T-helper 9 cell (primary cell): ENCODE results near the gene TRAF3.

Experiments
- DNase-seq: peaks from one replicate; pipeline ENCODE4 v3.0.0-alpha.2; 2020

Gene TRAF3

DNA sequence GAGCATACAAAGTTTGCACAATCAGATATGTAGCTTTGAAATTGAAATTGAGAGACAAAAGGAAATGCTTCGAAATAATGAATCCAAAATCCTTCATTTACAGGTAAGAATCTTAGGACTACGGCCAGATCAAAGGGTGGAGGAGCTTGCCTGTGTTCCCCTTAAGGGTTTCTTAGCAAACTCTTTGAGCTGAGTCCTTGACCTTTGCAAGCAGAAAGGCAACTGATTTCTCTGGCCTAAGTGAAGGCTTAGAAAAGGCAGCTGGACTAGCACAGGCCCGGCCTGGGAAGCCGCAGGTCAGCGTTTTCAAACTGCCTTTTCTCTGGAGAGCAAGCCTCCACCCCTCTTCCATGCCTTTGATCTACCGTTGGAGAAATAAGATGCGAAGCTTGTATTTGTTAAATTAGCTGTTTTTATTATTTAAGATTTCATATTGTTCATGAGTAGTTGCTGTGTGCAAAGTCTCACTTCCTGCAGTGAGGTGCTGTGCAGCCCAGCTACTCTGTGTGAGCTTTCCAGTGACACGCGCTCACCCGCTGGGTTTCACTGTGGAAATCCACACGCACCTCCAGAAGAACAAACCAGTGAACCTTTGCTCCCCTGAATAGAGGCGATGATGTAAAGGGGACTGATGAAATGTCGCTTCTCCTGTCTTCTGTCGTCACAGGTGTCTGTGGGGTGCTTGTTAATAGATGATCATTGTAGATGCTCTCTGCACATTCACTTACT, 120.2 kb downstream of the TRAF3 start:
- no peak for DNase-seq

DNA sequence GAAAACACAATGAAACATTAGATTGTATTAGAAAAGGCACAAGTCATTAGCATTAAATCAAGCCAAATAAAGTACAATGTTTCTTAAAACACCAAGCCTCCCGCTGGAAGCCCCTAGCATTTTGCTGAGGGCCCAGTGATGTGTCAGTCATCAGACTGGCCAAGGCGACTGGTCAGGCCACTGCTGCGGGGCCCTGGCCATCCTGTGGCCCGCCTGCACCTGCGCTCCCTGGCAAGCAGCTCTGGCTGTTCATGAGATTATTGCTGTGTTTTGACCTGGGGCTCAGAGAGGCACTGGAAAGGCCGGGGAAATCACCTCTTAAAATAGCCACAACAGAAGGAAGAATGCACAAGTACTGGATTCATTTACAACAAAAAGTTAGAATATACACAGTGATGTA, 121.0 kb downstream of the TRAF3 start:
- DNase-seq, result no peak

DNA sequence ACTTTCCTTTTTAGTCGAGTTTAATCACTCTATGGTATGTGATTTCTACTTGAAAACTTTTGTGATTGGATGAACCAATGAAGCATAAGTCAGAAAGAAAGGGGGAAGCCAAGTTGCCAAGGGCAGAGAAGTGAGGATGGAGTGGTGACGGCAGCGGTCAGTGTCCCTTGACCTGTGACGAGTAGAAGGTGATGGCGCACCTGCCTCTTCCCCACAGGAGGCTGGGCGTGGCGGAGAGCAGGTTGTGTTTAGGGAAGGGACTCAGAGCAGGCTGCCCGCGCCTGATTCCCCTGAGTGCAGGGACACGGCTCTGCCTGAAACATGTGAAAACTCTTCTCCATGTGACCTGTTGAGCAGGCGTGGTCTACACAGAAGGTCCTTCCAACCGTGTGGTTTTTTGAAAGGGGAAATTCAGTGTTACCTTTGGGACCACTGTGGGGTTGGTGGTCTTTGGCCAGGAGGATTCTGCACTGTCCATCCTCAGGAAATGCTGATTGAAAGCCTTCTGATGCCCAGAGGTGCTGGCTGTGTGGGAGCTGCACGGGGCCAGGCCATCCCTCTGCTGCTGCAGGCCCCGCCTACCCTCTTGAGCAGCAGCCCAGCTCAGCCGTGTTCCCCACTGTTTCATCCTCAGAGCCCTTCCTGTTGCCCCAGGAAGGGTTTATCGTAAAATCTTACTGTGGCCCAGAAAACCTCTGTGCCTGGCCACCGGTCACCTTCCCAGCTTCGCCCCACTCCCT, 121.7 kb downstream of the TRAF3 start:
- no peak for DNase-seq

DNA sequence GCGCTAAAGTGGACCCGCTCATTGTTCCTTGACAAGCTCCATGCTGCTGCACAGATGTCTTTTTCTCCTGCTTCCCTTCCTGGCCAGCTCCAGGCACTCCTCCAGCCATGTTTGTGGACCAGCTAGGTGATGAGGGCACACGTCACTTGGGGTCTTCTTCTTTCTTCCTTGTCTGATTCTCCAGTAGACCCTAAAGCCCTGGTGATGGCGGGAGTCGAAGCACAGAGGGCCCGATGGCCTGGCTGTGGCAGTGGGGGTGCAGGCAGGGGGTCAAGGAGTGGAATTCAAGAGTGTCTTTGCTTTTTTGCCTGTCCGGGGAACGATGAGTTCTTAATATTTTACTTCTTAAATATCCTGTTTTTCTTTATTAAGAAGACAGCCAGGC, 122.3 kb downstream of the TRAF3 start:
- DNase-seq, result no peak

DNA sequence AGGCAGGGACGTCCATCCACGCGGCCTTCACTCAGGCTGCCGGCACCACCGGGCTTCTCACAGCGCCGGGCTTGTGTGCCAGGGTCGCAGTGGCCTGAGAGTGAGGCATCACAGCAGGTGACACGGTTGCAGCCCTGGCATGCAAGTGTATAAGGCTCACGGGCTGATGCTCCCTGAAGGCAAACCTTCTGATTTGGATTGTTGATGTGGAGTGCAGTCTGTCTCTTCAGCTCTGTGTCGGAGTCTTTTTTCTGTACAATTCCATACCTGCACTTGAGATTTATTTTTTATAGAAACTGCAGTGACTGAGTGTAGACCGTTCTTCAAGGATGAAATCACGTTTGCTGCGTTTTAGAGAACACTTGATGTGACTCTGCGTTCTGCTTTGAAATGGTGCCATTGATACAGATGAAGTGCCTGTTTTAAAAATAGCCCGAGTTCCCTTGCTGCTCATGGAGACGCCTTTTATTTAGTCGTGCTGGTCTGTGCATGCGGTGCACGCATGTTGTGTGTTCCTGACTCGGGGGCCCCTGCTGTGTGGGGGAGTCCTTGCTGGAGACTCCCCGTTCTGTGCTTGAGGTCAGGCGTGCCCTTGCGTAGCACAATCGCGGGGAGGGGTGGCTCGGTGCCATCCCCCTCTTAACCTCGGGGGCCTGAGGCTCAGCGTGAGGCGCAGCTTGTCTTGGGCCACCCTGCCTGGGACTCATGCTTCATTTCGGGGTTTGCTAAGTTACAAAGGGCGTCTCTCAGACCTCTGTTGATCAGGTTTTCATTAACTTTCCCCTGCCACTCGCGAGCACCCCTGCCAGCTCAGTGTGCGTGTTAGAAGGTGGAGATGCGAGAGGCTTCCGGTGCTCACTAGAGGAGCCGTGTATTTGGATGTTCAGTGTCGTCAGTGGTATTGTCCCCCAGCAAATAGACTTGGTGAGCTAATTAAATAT, 123.7 kb downstream of the TRAF3 start:
- DNase-seq, result no peak

DNA sequence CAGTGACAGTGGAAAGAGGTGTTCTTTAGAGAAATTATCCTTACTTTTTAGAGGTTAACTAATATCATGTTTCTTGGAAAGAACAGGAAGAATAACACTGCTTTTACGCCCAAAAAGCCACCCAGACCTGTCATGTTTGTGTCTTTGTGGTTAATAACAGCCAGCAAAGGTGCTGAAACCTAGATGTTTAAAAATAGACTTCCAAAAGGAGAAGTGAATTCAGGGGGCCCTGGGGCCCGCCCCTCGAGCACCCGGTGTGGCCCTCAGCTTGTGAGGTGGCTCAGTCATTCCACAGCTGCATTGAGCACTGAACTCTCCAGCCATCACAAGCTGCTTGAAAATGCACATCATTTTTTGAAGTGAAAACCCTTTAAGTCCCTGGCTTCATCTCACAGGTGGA, 124.4 kb downstream of the TRAF3 start:
- no peak for DNase-seq

DNA sequence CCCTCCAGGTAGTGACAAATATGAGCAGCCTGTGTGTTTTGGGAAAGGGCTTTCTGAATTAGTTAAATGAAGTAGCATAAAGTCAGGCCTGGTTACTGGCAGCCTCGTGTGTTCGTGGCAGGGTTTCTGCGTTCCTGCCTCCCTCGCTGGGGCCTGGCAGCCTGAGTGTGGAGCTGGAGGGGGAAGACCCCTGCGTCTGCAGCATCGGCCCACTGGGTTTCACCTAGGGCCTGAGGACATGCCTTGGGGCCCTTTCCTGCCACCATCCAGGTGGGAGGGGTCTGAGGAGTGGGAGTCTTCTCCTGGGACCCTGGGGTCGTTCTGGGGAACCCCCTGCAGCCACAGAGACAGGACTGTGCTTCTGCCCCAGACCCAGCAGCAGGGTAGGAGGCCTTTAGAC, 124.8 kb downstream of the TRAF3 start:
- no peak for DNase-seq

DNA sequence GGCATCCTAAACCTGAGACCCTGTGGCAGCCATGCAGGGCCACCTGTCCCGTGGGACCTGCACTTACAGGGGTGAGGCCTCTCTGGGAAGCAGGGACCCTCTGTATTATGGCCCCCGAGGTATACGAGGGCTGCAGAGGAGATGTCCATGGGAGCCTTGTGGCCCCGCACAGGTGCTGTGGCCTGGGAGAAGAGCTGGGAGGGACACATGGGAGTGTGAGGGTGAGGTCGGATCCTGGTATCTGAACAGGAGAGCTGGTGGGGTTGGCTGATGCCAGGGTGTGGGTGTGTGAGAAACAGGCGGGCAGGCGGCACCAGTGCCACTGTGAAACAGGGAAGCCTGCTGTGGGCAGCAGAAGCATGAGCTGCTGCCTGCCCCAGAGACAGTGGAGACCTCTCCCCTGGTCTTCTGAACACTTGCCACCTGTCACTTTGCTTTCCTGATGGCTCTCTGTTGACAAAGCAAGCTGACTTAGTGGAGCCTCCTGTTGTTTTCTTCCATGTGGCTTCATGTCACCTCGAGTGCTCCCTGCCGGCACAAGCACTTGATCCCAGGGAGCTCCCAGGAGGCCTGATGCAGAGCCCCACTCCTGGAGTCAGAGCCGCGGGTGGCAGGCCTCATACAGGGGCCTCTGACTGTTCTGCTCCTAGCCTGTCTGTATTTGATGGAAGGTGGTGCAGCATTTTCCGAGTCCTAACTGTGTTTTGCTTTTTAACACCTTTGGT, 125.4 kb downstream of the TRAF3 start:
- DNase-seq, result no peak

DNA sequence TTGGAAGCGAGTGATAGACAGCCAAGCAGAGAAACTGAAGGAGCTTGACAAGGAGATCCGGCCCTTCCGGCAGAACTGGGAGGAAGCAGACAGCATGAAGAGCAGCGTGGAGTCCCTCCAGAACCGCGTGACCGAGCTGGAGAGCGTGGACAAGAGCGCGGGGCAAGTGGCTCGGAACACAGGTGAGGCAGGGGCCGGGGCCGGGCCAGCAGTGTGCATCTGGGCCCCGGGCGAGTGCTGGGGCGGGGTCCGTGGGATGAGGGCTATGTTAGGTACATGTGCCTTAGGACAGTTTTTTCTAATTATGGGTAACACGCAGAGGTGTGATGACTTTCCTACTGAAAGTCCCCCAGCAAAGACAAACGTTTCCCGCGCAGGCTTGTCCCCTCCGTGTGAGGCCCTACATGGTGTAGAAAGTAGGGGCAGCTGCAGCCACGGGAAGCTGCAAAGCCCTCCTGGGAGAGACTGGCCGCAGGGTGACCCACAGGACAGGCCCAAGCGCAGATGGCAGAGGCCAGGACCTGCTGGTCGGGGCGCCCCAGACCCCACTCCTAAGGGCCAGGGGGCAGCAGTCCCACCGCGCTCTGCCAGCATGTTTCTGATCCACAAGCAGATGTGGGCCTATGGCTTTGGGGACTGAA, 126.1 kb downstream of the TRAF3 start:
- DNase-seq, result no peak

DNA sequence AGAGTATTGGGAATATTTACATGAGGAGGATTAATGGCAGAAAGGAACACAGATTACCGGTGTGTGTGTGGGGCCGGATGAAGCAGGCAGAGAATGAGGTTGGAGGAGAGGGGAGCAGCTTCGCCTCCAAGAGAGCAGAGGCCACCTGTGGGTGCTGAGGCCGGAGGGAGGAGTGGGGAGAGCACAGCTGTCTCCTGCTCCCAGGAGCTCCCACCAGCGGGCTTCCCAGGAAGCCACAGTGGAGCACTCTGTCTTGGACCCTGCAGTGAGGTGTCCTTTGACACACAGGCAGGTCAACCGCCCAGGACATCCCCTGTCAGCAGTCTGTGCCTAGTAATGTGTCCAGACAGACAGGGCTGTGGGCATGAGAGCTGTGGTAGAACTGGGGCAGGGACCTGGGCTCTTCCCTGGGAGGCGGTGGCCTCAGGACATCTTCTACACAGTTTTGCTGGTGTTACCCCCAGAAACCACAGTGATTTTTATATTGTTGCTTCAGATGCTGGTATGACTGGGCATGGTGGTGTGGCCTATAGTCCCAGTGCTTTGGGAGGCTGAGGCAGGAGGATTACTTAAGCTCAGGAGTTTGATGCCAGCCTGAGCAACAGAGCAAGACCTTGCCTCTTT, 126.8 kb downstream of the TRAF3 start:
- DNase-seq, result no peak

DNA sequence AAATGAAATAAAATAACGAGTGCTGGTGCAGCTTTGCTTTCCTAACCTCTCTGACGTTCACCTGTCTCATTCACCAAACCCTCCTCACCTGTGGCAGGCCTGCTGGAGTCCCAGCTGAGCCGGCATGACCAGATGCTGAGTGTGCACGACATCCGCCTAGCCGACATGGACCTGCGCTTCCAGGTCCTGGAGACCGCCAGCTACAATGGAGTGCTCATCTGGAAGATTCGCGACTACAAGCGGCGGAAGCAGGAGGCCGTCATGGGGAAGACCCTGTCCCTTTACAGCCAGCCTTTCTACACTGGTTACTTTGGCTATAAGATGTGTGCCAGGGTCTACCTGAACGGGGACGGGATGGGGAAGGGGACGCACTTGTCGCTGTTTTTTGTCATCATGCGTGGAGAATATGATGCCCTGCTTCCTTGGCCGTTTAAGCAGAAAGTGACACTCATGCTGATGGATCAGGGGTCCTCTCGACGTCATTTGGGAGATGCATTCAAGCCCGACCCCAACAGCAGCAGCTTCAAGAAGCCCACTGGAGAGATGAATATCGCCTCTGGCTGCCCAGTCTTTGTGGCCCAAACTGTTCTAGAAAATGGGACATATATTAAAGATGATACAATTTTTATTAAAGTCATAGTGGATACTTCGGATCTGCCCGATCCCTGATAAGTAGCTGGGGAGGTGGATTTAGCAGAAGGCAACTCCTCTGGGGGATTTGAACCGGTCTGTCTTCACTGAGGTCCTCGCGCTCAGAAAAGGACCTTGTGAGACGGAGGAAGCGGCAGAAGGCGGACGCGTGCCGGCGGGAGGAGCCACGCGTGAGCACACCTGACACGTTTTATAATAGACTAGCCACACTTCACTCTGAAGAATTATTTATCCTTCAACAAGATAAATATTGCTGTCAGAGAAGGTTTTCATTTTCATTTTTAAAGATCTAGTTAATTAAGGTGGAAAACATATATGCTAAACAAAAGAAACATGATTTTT, 128.2 kb downstream of the TRAF3 start:
- DNase-seq, result no peak

DNA sequence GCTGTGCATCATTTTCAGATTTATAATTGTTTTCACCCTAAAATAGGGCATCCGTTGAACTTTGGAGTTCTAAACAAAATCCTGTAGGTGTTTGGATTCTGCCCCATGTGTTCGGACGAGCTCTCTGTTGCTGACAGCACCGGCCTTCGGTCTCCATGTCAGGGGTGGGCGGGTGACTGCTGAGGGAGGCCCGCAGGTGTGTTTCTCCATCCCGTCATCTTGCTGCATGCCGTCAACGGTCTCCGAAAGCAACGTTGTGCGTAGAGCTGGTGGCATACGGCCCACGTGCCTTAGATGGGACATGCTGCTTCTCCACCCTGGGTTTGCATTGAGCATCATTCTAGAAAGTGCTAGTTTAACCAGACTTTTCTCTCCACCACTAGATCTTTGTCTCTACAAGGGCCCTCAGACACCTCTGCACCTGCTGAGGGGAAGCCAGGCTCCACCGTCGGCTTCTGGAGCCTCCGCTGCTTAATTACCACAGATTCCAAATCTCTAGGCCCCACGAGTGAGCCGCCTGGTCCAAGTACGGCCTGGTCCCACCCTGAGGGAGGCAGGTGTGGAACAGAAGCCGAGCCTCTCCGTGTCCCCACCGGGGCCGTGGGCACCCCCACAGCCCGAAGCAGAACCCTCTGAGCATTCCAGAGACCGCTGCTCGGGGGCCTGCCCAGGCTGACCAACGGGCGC, 129.5 kb downstream of the TRAF3 start:
- no peak for DNase-seq

DNA sequence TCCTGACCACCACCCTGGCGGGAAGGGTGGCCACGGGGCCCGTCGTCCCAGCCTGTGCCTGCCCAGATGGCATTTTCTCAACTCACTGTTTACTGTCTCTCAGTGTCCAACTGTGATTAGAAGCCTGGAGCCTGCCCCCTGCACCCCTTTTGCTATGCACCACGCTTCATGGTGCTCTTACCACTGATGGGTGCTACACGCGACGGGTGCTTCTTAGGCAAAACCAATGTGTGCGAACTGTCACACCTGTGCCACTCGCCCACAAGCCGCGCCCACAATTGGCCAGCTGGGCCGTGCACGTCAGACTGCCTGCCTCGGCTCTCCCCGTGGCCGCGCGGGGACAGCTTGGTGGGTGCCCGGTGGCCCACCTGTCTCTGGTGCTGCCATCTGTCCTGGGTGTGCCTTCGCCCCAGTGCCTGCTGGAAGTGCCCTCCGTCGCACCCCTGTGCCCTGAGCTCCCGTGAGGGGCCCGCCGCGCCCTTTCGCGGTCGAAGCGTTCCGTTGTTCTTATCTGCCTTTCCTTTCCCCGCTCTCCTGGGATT, 130.1 kb downstream of the TRAF3 start:
- DNase-seq, result no peak

DNA sequence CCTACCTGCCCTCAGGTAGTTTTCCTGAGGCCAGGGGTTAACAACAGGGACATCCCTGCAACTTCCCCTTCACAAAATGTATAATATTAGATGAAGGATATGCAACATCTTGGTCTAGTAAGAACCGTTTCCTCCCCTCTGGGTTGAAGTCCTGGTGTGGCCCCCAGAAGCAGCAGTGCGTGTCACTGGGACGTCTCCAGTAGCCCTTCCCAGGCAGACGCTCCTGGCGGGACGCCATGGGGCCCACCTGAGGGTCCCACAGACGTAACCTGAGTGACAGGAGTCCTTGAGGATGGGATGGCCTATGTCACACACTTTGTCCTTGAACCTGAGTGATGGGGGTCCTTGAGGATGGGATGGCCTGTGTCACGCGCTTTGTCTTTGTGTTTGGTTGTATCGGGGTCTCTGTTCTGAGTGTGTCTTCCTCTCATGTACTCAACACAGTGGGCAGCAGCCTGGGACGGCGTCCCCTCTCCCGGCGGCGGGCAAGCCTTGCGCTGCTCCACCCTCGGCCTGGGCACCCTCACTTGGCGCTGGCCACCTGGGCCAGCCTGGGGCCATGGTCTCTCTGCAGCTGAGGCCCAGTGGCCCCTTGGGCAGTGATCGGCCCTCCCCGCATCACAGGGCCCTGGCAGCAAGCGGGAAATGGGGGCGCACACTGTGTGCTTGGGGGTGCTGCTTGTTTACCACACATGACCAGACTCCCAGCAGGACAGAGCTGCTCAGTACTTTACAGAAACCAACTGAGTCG, 130.9 kb downstream of the TRAF3 start:
- DNase-seq, result no peak

DNA sequence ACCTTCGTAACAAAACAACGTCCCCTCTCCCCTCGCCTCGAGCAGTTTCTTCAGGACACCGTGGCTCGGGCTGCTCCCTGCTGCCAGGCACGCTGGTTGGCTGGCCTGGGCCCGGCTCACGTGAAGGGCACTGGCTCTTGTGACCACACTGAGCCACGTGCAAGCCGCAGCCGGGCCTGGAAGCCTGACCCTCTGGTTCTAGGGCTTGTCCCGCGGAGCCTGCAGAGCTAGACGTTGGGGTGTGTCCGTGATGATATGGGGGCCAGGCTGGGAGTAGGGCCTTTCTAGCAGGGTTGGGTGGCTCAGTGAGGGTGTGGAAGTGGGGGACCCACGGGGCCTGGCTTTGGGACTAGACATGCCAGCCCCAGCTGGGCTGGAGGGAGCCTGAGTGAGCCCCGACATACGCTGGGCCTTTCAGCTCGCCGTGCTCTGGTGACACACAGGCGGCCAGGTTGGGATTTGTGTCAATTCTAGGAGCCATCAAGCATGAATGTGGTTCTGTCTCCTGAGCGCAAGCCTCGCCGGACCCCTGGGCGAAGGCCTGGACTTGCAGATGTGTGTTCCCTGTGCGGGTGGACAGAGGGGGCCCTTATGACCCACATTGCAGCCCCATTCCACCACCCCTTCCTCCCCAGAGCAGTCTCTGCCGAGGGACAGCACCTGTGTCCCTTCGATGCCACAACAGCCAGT, 131.7 kb downstream of the TRAF3 start:
- DNase-seq, result no peak

DNA sequence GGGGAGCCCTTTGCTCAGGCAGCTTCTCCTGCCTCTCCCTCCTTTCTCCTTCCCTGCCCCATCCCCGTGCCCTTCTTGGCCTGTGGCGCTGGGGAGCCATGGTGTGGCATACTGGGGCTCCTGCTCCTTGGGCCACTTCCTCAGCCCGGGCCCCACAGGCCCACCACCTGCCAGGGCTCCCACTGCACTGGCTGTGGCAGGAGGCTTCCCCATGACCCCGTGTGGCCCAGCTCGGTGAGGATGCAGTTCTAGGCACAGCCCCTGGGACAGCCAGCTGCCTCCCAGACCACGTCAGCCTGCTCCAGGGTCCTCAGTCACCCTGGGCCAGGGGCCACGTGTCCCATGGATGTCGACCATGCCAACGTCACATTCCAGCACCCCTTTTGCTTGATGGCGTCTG, 132.2 kb downstream of the TRAF3 start:
- no peak for DNase-seq

DNA sequence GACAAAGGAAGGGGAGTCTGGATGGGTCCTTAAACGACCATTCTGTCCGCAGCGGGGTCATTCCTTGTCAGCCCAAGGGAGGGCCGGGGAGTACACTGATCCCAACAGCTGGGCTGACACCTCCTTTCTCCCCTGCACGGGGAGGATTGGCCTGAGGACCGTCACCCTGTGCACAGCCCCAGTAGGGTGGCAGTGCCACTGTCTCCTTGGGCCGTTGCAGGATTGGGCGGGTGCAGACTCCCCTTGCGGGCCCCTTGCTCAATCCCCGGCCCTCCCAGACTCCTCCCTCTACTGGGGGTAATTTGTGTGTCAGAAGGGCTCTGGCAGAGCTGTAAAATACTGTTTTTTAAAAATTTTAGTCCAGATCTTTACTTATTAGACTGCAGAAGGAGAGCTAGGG, 132.7 kb downstream of the TRAF3 start:
- no peak for DNase-seq

DNA sequence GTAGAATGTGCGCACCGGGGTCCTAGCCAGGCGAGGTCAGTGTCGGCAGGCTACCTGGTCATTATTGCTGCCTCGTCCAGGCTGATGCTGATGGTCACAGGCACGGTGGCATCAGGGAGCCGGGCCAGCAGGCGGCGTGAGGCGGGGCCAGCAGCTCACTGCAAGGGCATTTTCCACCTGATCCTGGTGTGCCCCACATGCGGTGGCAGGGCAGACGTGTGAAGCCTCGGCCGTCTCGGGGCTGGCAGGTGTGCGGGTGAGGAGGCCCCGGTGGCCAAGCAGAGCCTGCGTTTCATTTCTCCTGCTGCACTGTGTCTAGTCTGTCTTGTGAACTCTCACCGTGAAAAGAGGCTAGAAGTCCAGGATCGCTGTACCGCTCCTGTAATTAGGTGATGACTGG, 133.2 kb downstream of the TRAF3 start:
- DNase-seq, result no peak
